H1 (cell line): ENCODE results near the gene TPM1. TPM values are rescaled to one million over a fixed set of nuclear protein-coding genes. Genes with fewer than 3 reads are reported as not detected.

Experiments
- CTCF ChIA-PET: fragments of 300-600 bp; sonication (Branson Sonifier 250); formaldehyde crosslinking; loops from one replicate; lab custom pipeline; 2021; ENCODE audit not compliant: partially characterized antibody; lab: Charles Lee
- POLR2A ChIA-PET: fragments of 300-600 bp; sonication (Branson Sonifier 250); formaldehyde crosslinking; loops from one replicate; lab custom pipeline; 2021; ENCODE audit warnings: inconsistent platforms; ENCODE audit not compliant: partially characterized antibody; lab: Charles Lee
- DNase-seq, 2 experiments: peaks; one replicate each; pipeline versions ENCODE4 v3.0.0 to v3.0.0-alpha.2; 2010 to 2022; ENCODE audit warnings: low spot score in 2 of 2, low read depth in 1 of 2, mixed read lengths in 1 of 2
- FAIRE-seq: peaks from 2 replicates; lab custom pipeline; 2011; peaks lifted over from hg19 to GRCh38; lab: Jason Lieb, UNC
- H2AFZ ChIP-seq: 2 replicates; pipeline ENCODE4 v1.8.1; 2012; ENCODE audit warnings: low read length, inconsistent platforms
- H2AK5ac ChIP-seq: 2 replicates; pipeline ENCODE4 v1.6.1; 2013; ENCODE audit warnings: low read depth, low read length
- H2BK120ac ChIP-seq: replicated peaks from 2 replicates; pipeline ENCODE3; 2013; ENCODE audit warnings: low read depth, low read length, inconsistent platforms
- H2BK12ac ChIP-seq: 2 replicates; pipeline ENCODE4 v1.6.1; 2013; ENCODE audit warnings: low read depth, low read length
- H2BK15ac ChIP-seq: 2 replicates; pipeline ENCODE4 v1.6.1; 2013; ENCODE audit warnings: low read length
- H2BK20ac ChIP-seq: 2 replicates; pipeline ENCODE4 v1.6.1; 2013; ENCODE audit warnings: low read length
- H2BK5ac ChIP-seq: 2 replicates; pipeline ENCODE4 v1.6.1; 2013; ENCODE audit warnings: low read depth, low read length
- H3K14ac ChIP-seq: 2 replicates; pipeline ENCODE4 v1.6.1; 2013; ENCODE audit warnings: inconsistent platforms; ENCODE audit not compliant: insufficient read length
- H3K18ac ChIP-seq: 2 replicates; pipeline ENCODE4 v1.6.1; 2013; ENCODE audit warnings: low read length; ENCODE audit errors: extremely low read depth
- H3K23ac ChIP-seq: 2 replicates; pipeline ENCODE4 v1.6.1; 2013; ENCODE audit warnings: inconsistent platforms; ENCODE audit not compliant: insufficient read length
- H3K23me2 ChIP-seq: 2 replicates; pipeline ENCODE4 v1.6.1; 2013; ENCODE audit warnings: low read depth, low read length
- H3K27ac ChIP-seq: 2 replicates; pipeline ENCODE4 v1.6.1; 2011; ENCODE audit warnings: low read depth, low read length, inconsistent platforms
- H3K27me3 ChIP-seq, 4 experiments: replicated peaks in 1 of 4; 1 replicate in 1 of 4; 2 replicates in 3 of 4; pipeline versions ENCODE4 v1.6.1 to v1.8.1; 2011 to 2013; ENCODE audit warnings: low read length in 3 of 4, mild to moderate bottlenecking in 3 of 4, inconsistent platforms in 2 of 4, mixed read lengths in 2 of 4, moderate library complexity in 1 of 4; ENCODE audit not compliant: control insufficient read depth in 3 of 4, insufficient read depth in 3 of 4; ENCODE audit errors: extremely low read depth in 1 of 4
- H3K36me3 ChIP-seq, 4 experiments: 2 replicates each; pipeline versions ENCODE4 v1.6.1 to v1.8.1; 2011 to 2013; ENCODE audit warnings: mild to moderate bottlenecking in 4 of 4, low read length in 3 of 4, moderate library complexity in 2 of 4, control low read depth in 1 of 4, inconsistent platforms in 1 of 4; ENCODE audit not compliant: insufficient read depth in 4 of 4, control insufficient read depth in 2 of 4
- H3K4ac ChIP-seq: replicated peaks from 2 replicates; pipeline ENCODE3; 2013; ENCODE audit warnings: low read length, low read depth, mixed read lengths, inconsistent platforms; ENCODE audit not compliant: insufficient read length
- H3K4me1 ChIP-seq, 4 experiments: replicated peaks in 1 of 4; 1 replicate in 1 of 4; 2 replicates in 3 of 4; pipeline versions ENCODE4 v1.6.1 to v1.8.1; 2011 to 2013; ENCODE audit warnings: low read length in 3 of 4, inconsistent platforms in 2 of 4, mixed read lengths in 1 of 4; ENCODE audit not compliant: insufficient read depth in 4 of 4, control insufficient read depth in 3 of 4
- H3K4me2 ChIP-seq, 2 experiments: 2 replicates each; pipeline versions ENCODE4 v1.6.1 to v1.8.1; 2011 to 2013; ENCODE audit warnings: low read depth in 2 of 2, low read length in 2 of 2, control low read depth in 1 of 2, inconsistent platforms in 1 of 2, mild to moderate bottlenecking in 1 of 2; ENCODE audit not compliant: insufficient read depth in 1 of 2
- H3K4me3 ChIP-seq, 4 experiments: fragments of 200-600, 300-600 bp in 1 of 4; sonication (generic), shearing (Covaris generic), sonication (Bioruptor Twin) in 1 of 4; 2 replicates each; pipeline versions ENCODE4 v1.5.1 to v1.8.1; 2011 to 2016; ENCODE audit warnings: low read length in 4 of 4, low read depth in 3 of 4, control low read depth in 2 of 4, inconsistent platforms in 2 of 4, mild to moderate bottlenecking in 2 of 4, mixed read lengths in 1 of 4, moderate library complexity in 1 of 4; ENCODE audit not compliant: insufficient read depth in 2 of 4; ENCODE audit errors: extremely low read depth in 1 of 4
- H3K56ac ChIP-seq: replicated peaks from 2 replicates; pipeline ENCODE3; 2013; ENCODE audit warnings: low read depth, mild to moderate bottlenecking, mixed read lengths, low read length, inconsistent platforms; ENCODE audit not compliant: insufficient read length
- H3K79me1 ChIP-seq: 2 replicates; pipeline ENCODE4 v1.6.1; 2013; ENCODE audit warnings: low read depth, low read length, control low read depth
- H3K79me2 ChIP-seq, 2 experiments: 2 replicates each; pipeline versions ENCODE4 v1.6.1 to v1.8.1; 2012 to 2013; ENCODE audit warnings: low read length in 2 of 2, mild to moderate bottlenecking in 2 of 2, inconsistent platforms in 1 of 2; ENCODE audit not compliant: insufficient read depth in 2 of 2, control insufficient read depth in 1 of 2
- H3K9ac ChIP-seq, 4 experiments: replicated peaks in 1 of 4; 1 replicate in 1 of 4; 2 replicates in 3 of 4; pipeline versions ENCODE4 v1.6.1 to v1.8.1; 2011 to 2013; ENCODE audit warnings: low read depth in 3 of 4, low read length in 3 of 4, control low read depth in 2 of 4, mild to moderate bottlenecking in 2 of 4, moderate library complexity in 2 of 4, inconsistent platforms in 1 of 4; ENCODE audit errors: extremely low read depth in 1 of 4
- H3K9me3 ChIP-seq, 2 experiments: 2 replicates each; pipeline versions ENCODE4 v1.6.1 to v1.8.1; 2012 to 2013; ENCODE audit warnings: mild to moderate bottlenecking in 2 of 2, moderate library complexity in 2 of 2, control low read depth in 1 of 2, inconsistent platforms in 1 of 2, low read depth in 1 of 2, low read length in 1 of 2, mixed read lengths in 1 of 2; ENCODE audit not compliant: insufficient read depth in 2 of 2
- H4K20me1 ChIP-seq, 2 experiments: replicated peaks in 1 of 2; 2 replicates each; pipeline versions ENCODE3 to v1.8.1; 2011 to 2013; ENCODE audit warnings: inconsistent platforms in 2 of 2, low read length in 2 of 2, mild to moderate bottlenecking in 1 of 2; ENCODE audit not compliant: insufficient read depth in 2 of 2, control insufficient read depth in 1 of 2
- H4K5ac ChIP-seq: 2 replicates; pipeline ENCODE4 v1.6.1; 2013; ENCODE audit warnings: low read length, low read depth, mixed read lengths, inconsistent platforms; ENCODE audit not compliant: insufficient read length
- H4K8ac ChIP-seq: 2 replicates; pipeline ENCODE4 v1.8.0; 2013; ENCODE audit warnings: mild to moderate bottlenecking, moderate library complexity, low read length, inconsistent platforms; ENCODE audit not compliant: insufficient read depth; ENCODE audit errors: extremely low read depth
- H4K91ac ChIP-seq: replicated peaks from 2 replicates; pipeline ENCODE3; 2013; ENCODE audit warnings: low read length, mixed read lengths, inconsistent platforms; ENCODE audit not compliant: insufficient read length
- ASH2L ChIP-seq: fragments of 200-600, 300-600 bp; sonication (generic); IDR thresholded peaks from one replicate; pipeline ENCODE4 v1.7.1; 2017; ENCODE audit warnings: low read length
- NRF1 ChIP-seq: IDR thresholded peaks from 2 replicates; pipeline ENCODE4 v1.6.1; 2011; ENCODE audit warnings: mild to moderate bottlenecking, low read depth, low read length, improper control_type of control experiment
- RAD21 ChIP-seq, 2 experiments: IDR thresholded peaks in 1 of 2; conservative IDR thresholded peaks in 1 of 2; 2 replicates each; pipeline ENCODE4 v1.6.1; 2011; ENCODE audit warnings: low read depth in 2 of 2, low read length in 2 of 2, improper control_type of control experiment in 1 of 2, inconsistent platforms in 1 of 2, mild to moderate bottlenecking in 1 of 2, moderate library complexity in 1 of 2
- RBBP5 ChIP-seq: IDR thresholded peaks from 2 replicates; pipeline ENCODE4 v1.7.1; 2012; ENCODE audit warnings: low read depth, mild to moderate bottlenecking, inconsistent platforms, low read length, moderate library complexity, borderline replicate concordance
- SAP30 ChIP-seq: fragments of 300-600 bp; sonication (generic); IDR thresholded peaks from 2 replicates; pipeline ENCODE4 v1.7.1; 2012; ENCODE audit warnings: low read length, moderate library complexity, mild to moderate bottlenecking, inconsistent platforms; ENCODE audit not compliant: insufficient read depth, insufficient replicate concordance
- SUZ12 ChIP-seq: fragments of 200-600 bp; sonication (generic); IDR thresholded peaks from 2 replicates; pipeline ENCODE4 v1.6.1; 2012; ENCODE audit warnings: mild to moderate bottlenecking, inconsistent platforms, low read length, moderate library complexity, mixed read lengths
- TAF1 ChIP-seq: IDR thresholded peaks from 2 replicates; pipeline ENCODE4 v1.6.1; 2011; ENCODE audit warnings: mild to moderate bottlenecking, low read depth, low read length
- TEAD4 ChIP-seq: IDR thresholded peaks from 2 replicates; pipeline ENCODE4 v1.6.1; 2012; ENCODE audit warnings: low read depth, low read length, inconsistent platforms, mixed read lengths
- WGBS, 2 experiments: shearing (Covaris generic) in 1 of 2; methylation state at CpG; one replicate each; pipeline versions ENCODE4 v1.1.6 to v1.1.7; 2013 to 2015; ENCODE audit warnings: low lambda C conversion rate in 2 of 2, mixed read lengths in 2 of 2, inconsistent platforms in 1 of 2, low coverage in 1 of 2, missing lambda C conversion rate in 1 of 2; ENCODE audit not compliant: insufficient replicate concordance in 2 of 2, insufficient coverage in 1 of 2, insufficient read length in 1 of 2; ENCODE audit errors: extremely low coverage in 1 of 2, missing lambda C conversion rate in 1 of 2; 5-methylcytosine and 5-hydroxymethylcytosine counted together
- polyA plus RNA-seq, 7 experiments: library from polyadenylated mRNA; depleted of rRNA in 3 of 7; stranded (reverse) in 5 of 7; unstranded in 2 of 7; fragments of >200 nt in 5 of 7; fragments of 200-250 nt in 2 of 7; gene quantifications; 1 replicate in 5 of 7; 2 replicates in 1 of 7; 4 replicates in 1 of 7; pipeline versions ENCODE4 v1.2.1 to v1.2.3, GENCODE V29; 2011 to 2013; ENCODE audit warnings: missing spikeins in 2 of 7, mixed read lengths in 2 of 7
- total RNA-seq: library from RNA; stranded (reverse); fragmentation: NEBNext Ultra II Directional; extraction: Animal tissue kit (Norgen Biotek cat#: 25700); gene quantifications from 2 replicates; pipeline ENCODE4 v1.2.1, GENCODE V29; 2021
- TF ChIP-seq, protein P1 (sequence below), 3 experiments: IDR thresholded peaks; 1 replicate in 2 of 3; 2 replicates in 1 of 3; pipeline versions ENCODE4 v1.5.1 to v1.6.1; 2011; ENCODE audit warnings: low read length in 3 of 3, mild to moderate bottlenecking in 3 of 3, inconsistent platforms in 2 of 3, low read depth in 1 of 3, moderate library complexity in 1 of 3; ENCODE audit not compliant: insufficient read depth in 1 of 3; ENCODE audit errors: control extremely low read depth in 1 of 3

Gene TPM1
- total and polyA plus RNA-seq, 2 of the 8 experiments (the other 6 are each of a cell fraction or from before 2014, with no cell fraction given): 258 to 579 TPM

DNA sequence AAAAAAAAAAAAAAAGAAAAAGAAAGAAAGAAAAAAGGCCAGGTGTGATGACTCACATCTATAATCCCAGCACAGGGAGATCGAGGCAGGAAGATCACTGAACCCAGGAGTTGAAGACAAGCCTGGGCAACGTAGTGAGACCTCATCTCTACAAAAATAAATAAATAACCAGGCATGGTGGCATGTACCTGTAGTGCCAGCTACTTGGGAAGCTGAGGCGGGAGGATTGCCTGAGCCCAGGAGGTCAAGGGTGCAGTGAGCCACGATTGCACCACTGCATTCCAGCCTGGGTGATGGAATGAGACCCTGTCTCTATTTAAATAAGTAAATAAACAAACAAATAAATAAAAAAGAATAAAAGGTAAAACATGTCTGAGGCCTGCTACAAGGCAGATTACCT, 39.8 kb downstream of the TPM1 start:
- Histone ChIP-seq H2BK12ac (no peak overlapping the region), H3K14ac (no peak overlapping the region), H2AK5ac (no peak overlapping the region), H3K4me1 (peaks cover 6 to 15% (median 13%) of the 10 kb centered on the region in 4 experiments; a peak in 6 of 7 replicates), H3K79me1 (no peaks in the 10 kb centered on the region), H2BK120ac (no peak overlapping the region), H3K36me3 (no peaks in the 10 kb centered on the region), H3K4me2 (no peak overlapping the region), H2AFZ (no peak overlapping the region), H4K91ac (no peak overlapping the region), H3K18ac (no peak overlapping the region), H4K5ac (no peak overlapping the region), H3K27me3 (no peaks in the 10 kb centered on the region), H3K56ac (no peak overlapping the region), H3K4ac (no peak overlapping the region), H3K23ac (no peak overlapping the region), H3K23me2 (no peaks in the 10 kb centered on the region), H2BK15ac (no peak overlapping the region), H4K20me1 (no peaks in the 10 kb centered on the region), H3K9me3 (no peaks in the 10 kb centered on the region), H2BK20ac (no peak overlapping the region), H2BK5ac (0 out of 2 replicates have a peak overlapping the region, but pooled peaks have one; percentile 18), H3K4me3 (no peak overlapping the region), H3K79me2 (no peaks in the 10 kb centered on the region), H3K9ac (no peak overlapping the region), H4K8ac (no peak overlapping the region), H3K27ac (no peak overlapping the region)
- ChIA-PET POLR2A (interaction anchor here (1.3 to 18.5 kb wide), 3 partner anchors 13 to 38 kb away, joined by 9 to 325 read pairs (median 179); partner anchors contain the start of gene TPM1), CTCF (interaction anchor here (0.5 to 4.3 kb wide), 2 partner anchors 11 to 340 kb away, joined by 3 to 22 read pairs; no protein-coding TSS in a partner anchor)
- DNase-seq: no peak
- TF ChIP-seq, protein P1, sequence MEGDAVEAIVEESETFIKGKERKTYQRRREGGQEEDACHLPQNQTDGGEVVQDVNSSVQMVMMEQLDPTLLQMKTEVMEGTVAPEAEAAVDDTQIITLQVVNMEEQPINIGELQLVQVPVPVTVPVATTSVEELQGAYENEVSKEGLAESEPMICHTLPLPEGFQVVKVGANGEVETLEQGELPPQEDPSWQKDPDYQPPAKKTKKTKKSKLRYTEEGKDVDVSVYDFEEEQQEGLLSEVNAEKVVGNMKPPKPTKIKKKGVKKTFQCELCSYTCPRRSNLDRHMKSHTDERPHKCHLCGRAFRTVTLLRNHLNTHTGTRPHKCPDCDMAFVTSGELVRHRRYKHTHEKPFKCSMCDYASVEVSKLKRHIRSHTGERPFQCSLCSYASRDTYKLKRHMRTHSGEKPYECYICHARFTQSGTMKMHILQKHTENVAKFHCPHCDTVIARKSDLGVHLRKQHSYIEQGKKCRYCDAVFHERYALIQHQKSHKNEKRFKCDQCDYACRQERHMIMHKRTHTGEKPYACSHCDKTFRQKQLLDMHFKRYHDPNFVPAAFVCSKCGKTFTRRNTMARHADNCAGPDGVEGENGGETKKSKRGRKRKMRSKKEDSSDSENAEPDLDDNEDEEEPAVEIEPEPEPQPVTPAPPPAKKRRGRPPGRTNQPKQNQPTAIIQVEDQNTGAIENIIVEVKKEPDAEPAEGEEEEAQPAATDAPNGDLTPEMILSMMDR (IDR thresholded peaks at IDR 0.05; ENCODE audit: control extremely low read depth in 1 of 3, insufficient read depth in 1 of 3, low read depth in 1 of 3, low read length in 3 of 3): no peak
- no peak for TF ChIP-seq RAD21 (IDR thresholded peaks at IDR 0.05 in 1 of 2, conservative IDR thresholded peaks at IDR 0.05 in 1 of 2; ENCODE audit: low read depth in 2 of 2, low read length in 2 of 2)
- no peak for TF ChIP-seq SUZ12
- no peak for TF ChIP-seq SAP30
- TF ChIP-seq ASH2L: no peak
- no peak for TF ChIP-seq NRF1
- no peak for TF ChIP-seq TEAD4
- TF ChIP-seq RBBP5: no peak
- TF ChIP-seq TAF1: no peak
- FAIRE-seq: no peak
- WGBS, 2 experiments: 78% methylated on average over 4 of the region's 4 CpGs; no CpG with 5 or more reads in 1 of the 2 experiments
